Measurements from ENCODE around the gene TTC31. TPM values are rescaled to one million over a fixed set of nuclear protein-coding genes. Genes with fewer than 3 reads are reported as not detected.
"Not testable (repeated sequence)": the region's sequence is repeated elsewhere in the genome, so short reads cannot be mapped to it uniquely, and the experiment has no call there.

The TTC31 gene
- 19.4 TPM for polyA plus RNA-seq (2013, experiment 1 of 2; ENCODE audit: insufficient read length)
- polyA plus RNA-seq (2013, experiment 2 of 2; ENCODE audit: insufficient read length), result 13.1 TPM

DNA sequence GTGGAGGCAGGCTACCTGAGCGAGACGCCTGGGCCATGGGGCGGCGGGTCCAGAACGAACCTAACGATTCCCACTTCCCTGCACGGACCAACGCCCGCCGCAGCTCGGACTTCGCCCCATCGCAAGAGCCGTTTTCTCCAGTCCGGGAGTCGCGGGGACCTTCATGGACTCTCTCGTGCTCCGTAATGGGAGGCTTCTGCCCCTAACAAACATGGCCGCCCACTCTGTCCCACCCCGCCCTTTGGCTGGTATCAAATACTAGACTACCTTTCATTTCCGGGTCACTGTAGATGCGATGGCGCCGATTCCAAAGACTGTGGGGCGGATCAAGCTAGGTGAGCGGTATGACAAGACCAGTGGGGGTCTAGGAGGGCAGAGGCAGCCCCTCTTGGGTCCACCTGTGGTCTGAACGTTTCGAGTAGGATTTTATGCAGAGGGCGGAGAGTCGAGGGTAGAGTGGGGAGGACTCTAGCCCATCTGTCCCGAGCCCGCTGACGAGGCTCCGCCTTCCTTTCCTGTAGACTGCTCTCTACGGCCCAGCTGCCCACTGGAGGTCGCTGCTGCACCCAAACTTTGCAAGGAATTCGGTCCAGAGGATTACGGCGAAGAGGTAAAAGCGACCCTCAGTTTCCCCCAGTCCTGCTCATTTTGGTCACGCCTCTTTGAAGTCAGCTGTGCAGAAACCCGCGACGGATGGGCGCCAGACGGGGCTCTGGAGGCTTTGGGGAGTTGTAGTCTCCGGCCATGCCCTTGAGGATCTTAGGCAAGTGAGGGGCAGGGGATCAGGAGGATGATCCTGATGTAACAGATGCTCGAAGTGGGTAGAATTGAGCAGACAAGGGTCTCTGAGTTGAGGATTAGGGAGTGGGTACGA, at the start of gene TTC31, which contains the start of gene CCDC142:
Gene TTC31 (plus strand): TSS at position 281 of the 874 bp plus-strand sequence. CDS start 15 bp downstream, at position 296.
Gene CCDC142 (minus strand): TSS at position 198 of the 874 bp plus-strand sequence. CDS start 161 bp downstream, at position 37.
- peak; percentile 96 for DNase-seq

DNA sequence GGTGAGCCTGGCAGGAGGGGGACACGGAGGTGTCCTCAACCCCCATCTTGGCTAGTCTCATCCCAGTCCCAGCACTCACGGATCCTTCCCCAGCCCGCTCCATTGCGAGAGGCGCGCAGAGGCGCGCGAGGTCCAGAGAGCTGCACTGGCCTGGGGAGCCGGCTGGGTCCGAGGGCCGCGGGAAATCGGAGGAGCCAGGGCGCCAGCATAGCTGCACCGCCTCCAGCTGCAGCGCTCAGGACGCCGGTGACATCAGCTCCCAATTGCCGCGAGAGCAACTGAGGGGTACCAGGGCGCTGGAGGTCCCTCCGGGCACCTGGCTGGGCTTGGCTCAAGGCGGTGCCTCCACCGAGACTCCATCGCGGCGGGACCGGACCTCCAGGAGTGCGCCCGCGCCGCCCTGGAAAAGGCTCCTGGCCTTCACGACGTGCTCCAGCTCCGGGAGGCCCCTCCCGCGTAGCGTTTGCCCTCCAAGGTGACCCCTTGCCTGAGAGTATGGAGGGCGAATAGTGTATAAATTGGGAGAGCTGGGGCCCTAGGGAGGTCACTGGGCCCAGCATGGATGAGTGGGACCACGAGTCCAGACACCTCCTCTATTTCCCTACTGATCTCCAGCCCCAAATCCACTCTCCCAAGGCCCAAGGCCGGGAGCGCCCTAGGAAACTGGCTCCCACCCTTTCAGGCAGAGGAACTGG, 46.6 kb upstream of the TTC31 start:
- DNase-seq, result no peak

DNA sequence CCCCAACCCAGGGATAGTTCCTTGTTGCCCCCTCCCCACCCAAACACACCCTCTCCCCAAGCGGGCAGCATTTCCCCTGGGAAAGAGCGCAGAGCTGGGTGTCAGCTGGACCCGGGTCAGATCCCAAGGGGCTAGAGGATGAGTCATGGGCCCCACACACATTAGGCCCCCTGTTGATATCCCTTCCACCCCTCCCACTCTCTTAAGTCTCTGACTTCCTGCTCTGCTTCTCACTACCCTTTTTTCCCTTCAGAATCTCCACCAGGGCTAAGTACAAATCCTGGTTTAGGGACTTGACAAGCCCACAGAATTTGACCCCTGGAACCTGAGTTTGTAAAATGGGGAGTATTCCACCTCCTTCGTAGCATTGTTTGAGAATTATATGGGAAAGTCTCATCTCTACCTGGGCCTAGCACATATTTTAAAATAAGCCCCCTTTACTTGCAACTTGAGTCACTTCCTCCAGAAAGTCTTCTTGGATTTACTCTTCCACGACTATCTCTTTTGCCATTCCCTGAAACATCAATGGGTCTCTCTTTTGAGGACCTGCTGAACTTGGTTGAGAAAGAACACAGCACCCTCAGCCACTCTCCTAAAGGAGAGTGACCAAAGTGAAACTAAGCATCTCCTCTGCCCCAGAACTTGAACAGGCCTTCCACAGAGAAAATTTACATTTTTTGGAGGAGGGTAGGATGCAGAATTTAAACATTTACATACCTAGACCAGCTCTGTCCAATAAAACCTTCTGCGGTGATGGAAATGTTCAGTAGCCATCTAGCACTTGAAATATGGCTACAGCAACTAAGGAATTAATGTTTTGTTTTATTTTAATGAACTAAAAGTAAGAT, 45.8 kb upstream of the TTC31 start:
- DNase-seq, result peak; percentile 49

DNA sequence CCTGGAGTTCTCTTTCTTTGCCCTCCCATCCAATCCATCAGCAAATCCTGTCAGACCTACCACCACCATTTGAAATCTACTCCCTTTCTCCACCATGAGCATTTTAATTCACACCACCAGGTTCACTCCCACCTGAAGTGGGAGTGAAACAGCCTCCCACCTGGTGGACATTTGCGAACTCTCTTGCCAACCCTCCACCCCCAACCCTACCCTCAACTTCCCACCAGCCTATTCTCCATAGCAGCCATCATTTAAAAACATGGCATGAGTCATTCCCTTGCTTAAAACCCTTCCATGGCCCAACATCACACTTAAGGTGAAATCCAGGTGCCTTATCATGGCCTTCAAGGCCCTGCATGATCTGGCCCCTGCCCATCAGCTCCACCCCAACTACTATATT, 44.6 kb upstream of the TTC31 start:
- DNase-seq, result no peak

- no peak for DNase-seq
Measured at GRCh38 chr2:74439373-74439772, 43.5 kb upstream of the TTC31 start.

DNA sequence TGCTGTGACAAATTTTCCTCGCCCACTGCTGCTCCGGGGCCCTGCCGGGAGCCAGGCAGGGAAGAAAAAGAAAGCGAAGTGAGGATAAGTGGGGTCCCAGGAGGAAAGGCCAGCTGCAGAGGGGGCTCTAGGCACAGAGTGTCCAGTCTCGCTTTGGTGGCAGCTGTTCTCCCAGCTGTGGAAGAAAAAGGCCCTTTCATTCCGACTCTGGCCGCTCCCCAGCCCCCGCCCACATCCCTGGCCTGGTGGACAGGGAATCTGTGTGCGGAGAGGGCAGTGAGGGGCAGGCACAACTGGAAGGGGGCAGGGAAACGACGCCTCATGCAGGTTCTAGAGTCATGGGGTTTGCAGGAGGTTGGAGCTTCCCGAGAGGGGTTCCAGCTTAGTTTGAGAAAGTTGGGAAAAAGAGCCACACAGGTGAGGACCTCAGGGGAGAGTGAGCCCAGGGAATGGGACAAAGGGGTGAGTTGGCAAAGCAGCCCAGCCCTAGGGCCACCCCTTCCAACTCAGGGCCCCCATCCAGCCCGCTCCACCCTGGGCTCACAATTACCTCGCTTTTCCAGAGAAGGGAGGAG, 43.0 kb upstream of the TTC31 start:
- DNase-seq, result peak; percentile 49

DNA sequence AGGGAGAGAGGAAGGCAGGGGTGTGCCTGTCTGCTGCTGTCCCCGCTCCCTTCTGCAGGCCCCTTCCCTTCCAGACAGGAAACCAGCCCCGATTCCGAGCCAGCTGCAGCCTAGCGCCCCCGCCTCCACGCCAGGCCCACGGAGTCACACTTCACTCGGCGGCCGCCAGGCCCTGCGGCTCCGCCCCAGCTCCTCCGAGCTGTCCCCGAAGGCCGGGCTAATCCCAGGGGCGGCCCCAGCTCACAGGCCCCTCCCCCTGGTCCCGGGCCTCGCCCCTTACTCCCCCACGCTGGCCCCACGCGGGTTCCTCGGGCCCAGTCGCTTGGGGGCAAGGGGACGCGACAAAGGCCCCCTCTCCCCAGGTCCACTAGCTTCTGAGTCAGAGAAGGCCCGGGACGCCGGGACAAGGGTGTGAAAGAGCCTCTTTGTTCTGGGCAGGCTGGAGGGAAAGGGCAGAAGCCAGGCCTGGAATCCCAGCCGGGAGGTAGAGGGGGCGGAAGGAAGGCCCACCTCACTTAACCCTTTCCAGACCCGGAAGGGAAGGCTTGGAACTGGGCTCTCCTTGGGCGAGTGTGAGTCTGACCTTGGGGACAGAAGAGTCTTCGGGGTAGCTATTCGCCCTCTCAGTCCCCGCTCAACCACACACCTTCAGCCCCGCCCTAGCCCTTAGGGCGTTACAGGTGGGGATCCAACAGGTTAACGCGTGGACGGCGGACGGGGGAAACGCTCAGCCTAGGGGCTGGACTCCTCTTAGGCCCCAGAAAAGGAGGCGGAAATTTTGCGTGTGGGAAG, 42.3 kb upstream of the TTC31 start:
- peak; percentile 86 for DNase-seq

DNA sequence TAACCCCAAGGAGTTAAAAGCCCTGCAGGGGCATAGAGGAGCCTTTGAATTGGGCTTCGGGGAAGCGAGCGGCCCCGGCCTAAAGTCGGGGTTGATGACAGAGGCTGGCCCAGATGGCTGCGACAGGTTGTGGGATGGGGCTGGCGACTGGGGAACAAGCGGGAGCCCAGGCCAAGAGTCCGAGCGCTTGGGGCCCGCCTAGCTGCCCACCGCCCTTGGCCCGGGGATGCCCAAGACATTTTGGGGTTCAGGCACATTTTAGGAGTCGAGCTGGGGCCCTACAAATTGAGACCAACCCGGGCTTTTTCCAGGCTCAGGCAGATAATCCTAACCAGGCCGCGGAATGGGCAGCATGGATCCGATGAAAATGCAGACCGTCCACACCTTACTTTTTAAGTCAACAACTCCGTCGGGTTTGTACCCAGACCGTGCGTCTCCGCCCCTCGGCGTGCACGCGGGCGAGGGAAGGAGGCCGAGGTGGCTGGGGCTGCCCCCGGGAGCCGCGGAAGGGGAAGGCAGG, 41.7 kb upstream of the TTC31 start:
- no peak for DNase-seq

GRCh38 chr2:74441690-74442482, 41.0 kb upstream of the TTC31 start, which contains the start of gene RTKN:
RTKN (minus strand) TSS chr2:74441937; CDS start chr2:74441816, 121 bp downstream.
- DNase-seq, result no peak

- DNase-seq, result not testable (repeated sequence)
Measured at GRCh38 chr2:74442483-74443297, 40.2 kb upstream of the TTC31 start.

DNA sequence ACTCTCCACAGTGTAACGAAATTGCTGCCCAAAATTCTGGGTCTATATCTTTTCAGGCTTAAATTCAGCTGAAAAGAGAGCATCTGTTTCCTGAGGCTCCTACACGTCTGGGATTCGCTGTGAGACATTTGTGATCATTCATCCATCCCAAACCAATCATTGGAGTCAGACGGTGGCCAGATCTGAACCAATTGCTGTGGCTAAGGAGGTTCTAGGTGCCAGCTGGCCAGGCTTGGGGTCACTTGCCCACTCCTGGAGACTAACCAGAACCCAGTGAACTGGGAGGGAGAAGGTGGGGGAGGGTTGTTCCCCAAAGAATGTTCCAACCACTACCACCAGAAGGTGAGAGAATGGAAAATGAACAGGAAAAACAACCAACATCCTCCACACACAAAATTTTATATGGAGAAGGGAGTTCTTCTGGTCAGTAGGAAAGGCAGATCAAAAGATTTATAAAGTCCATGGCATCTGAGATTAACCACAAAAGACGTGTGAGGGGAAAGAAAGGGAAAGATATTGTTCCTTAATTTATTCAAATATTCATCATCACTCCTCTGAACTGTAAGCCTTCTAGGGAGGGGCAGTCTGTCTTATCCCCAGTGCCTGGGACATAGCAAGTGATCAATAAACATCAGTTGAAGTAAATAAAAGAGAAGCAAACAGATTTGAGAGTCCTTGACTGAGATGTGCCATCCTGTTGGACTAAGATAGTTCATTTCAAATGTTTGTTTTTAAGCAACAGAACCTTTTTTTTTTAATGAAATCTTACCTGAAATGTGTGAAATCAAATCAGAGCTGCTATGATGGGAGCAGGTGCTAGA, 38.2 kb upstream of the TTC31 start:
- DNase-seq, result no peak

GRCh38 chr2:74447230-74447999, 35.5 kb upstream of the TTC31 start:
- no peak for DNase-seq

DNA sequence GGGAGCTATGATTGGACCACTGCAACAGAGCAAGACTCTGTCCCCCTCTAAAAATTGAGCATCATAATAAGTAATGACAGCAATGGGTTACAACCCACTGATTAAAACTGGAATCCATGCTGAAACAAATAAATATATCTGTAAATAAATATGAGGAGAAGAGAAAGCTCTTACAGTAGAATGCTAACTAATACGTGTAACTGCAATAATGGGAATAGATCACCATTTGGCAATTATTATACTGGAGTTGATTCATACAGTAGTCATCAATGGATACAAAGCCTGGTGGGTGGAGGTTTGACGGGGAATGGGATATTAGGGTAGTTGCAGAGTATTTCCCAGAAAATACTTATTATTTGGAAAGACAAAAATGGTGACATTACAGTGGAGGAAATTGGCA, 34.1 kb upstream of the TTC31 start:
- no peak for DNase-seq

DNA sequence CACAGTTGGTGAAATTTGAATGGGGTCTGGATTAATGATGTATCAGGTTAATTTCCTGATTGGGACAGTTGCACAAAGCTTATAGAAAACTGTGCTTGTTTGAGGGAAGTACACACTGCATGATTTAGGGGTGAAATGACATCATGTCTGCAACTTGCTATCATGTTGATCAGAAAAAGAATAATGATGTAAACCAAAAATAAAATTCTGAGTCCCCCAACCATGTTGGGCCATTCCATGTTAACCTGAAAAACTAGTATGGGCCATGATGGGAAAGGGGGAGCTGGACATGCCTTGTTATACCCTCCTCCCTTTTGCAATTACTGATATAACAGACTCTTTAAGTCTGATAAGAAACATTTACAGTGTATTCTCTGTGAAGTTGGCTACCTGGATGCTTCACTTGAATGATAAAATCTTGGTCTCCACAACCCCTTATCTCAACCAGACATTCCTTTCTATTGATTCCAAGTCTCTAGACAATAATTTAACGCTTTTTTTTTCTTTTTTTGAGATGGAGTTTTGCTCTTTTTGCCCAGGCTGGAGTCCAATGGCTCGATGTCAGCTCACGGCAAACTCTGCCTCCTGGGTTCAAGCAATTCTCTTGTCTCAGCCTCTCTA, 32.2 kb upstream of the TTC31 start:
- no peak for DNase-seq

DNA sequence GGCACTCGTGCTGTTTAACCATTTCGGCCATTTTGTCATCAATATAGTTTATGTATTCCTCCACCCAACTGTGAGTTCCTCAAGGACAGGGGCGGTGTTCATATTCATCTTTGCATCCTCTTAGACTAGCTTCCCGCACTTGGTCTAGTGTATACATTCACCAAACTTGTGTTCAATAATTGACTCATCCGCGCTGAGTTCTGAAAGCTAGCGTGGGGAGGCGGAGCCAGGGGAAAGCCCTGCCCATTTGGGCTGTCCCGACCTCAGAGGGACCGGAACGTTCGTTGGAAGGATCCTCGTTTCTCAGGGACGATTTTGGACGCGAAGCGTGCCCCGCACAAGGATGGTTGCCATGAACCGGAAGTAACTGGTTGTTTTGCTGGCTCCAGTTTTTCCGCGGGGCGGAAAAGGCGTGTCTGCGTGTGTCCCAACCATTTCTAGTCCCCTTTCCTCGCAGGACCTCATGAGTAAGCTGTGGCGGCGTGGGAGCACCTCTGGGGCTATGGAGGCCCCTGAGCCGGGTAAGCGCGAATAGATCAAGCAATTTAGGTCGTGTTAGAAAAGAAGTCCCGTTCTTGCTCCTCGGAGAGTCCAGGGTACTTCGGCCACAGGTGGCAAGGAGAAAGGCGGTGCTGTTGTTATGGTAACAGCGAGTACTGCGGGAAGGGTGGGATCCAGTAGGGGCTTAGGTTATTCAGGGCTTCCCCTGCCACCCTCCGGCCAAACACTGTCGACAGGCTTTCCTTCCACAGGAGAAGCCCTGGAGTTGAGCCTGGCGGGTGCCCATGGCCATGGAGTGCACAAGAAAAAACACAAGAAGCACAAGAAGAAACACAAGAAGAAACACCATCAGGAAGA, 28.0 kb upstream of the TTC31 start, which contains the start of gene INO80B:
Gene INO80B (plus strand): TSS at position 434 of the 858 bp plus-strand sequence. CDS start 30 bp downstream, at position 464.
- peak; percentile 97 for DNase-seq

DNA sequence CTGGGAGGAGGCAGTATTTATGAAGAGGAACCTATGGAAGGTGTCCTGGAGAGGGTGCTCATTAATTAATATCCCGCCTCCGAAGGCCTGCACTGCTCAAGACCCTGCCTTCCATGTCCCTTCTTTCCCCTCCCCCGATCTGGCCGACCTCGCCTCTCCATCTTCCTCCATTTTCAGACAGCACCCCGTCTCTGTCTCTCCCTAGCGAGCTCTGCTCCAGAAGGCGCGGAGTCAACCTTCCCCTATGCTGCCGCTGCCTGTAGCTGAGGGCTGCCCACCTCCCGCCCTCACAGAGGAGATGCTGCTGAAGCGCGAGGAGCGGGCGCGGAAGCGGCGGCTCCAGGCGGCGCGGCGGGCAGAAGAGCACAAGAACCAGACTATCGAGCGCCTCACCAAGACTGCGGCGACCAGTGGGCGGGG, 25.7 kb upstream of the TTC31 start:
- no peak for DNase-seq
